CD4-positive, alpha-beta T cell treated with Interleukin-15 for 1 hour (primary cell): ENCODE results near the gene ZNF587.
A peak's percentile ranks its signal among the peaks of the same experiment; 100 is the strongest.
"Not testable (repeated sequence)": the region's sequence is repeated elsewhere in the genome, so short reads cannot be mapped to it uniquely, and the experiment has no call there.

ENCODE experiments used
- DNase-seq: peaks from one replicate; pipeline ENCODE4 v3.0.0-alpha.2; 2020

Gene ZNF587

GRCh38 chr19:57888560-57889231 is 39.0 kb downstream of the ZNF587 start, which contains the start of gene ZNF814:
Gene ZNF814, minus strand, starts transcription at chr19:57889037. Its CDS starts 235 bp downstream, at chr19:57888802.
- DNase-seq: peak; percentile 84

DNA sequence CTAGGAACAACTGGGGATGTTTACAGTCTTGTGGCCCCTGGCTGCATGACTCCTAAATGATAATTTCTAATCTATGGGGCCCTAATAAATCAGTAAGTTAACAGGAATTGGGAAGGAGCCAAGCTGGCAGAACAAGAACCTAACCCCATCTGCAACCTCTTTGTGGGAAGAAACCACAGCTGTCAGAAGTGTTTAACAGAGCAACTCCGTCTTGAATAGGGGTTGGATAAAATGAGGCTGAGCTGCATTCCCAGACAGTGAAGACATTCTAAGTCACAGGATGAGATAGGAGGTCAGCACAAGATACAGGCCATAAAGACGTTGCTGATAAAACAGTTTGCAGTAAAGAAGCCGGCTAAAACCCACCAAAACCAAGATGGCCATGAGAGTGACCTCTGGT is 41.0 kb downstream of the ZNF587 start:
- not testable (repeated sequence) for DNase-seq

DNA sequence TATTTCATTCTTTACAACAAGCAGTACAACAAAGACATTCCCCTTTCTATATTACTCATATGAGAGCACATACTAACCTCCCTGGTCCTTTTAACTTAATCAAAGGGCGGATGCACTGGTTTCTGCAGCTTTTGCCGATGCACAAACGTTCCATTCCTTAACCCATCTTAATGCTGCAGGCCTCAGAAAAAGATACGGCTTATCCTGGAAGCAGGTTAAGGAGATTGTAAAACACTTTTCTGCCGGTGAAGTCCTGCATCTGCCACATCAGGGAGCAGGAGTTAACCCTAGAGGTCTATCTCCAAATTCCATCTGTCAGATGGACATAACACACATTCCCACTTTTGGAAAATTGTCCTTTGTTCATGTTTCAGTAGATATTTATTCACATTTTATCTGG is 50.7 kb downstream of the ZNF587 start:
- no peak for DNase-seq

DNA sequence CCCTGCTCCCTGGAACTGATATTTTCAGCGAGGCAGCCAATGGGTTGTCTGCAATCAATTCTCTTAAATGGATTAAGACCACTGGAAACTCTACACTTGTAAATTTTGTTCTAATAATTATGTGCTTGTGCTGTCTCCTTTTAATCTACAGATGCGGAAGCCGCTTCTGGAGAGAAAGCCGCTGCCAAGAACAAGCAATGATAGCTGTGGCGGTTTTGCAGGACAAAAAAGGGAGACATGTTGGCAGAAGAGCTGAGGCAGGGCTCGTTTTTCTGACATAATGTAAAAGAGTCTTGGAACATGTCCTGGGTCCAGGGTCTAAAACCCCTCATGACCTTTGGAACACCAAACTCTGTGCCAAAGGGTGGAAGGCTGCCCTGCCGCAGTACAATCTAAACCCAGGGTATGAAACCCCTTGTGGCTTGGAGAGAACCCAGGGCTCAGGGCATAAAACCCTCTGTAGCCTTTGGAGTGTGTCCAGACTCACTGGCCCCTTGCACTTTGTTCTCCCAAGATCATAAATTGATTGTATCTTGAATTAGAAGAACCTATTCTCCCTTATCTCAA is 54.0 kb downstream of the ZNF587 start:
- no peak for DNase-seq

DNA sequence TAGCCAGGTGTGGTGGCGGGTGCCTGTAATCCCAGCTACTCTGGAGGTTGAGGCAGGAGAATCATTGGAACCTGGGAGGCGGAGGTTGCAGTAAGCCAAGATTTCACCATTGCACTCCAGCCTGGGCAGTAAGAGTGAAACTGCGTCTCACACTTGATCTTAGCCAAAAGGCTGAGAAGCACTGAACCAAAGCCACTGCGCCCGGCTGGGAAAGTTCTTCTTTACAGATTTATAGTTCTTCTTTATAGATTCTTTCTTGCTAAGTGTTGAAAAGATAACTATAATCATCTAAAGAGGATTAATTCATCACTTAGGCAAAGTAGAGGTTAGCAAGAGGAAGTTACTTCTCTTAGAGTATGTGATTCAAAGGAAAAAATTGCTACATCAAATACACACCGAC is 55.6 kb downstream of the ZNF587 start:
- DNase-seq: no peak

- no peak for DNase-seq
These were observed 57.7 kb downstream of the ZNF587 start for GRCh38 chr19:57907394-57907793.

DNA sequence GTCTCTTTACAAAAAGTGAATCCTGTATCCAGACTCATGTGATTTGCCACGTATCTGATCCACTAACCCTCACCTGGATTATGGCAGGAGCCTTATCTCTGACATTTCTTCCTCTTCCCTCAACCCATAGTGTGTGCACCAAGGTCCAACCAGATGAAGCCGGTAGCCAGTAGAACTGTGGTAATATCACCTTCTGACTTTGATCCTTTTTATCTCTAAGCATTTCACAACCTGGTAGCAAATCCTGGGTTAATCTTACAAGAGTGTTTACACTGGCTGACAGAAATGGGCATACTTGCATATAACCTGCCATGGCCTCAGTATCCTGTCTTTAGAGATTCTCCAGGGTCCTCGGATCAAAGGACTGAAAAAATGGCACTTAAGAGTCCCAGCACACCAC is 64.9 kb downstream of the ZNF587 start:
- DNase-seq: no peak
